Skeletal muscle satellite cell (primary cell): Measurements from ENCODE around the gene EXOSC5.
"Not testable (repeated sequence)": the region's sequence is repeated elsewhere in the genome, so short reads cannot be mapped to it uniquely, and the experiment has no call there.

Experiments used
- H3K27me3 ChIP-seq: 2 replicates; pipeline ENCODE4 v1.7.0; 2013; ENCODE audit warnings: low read length; ENCODE audit not compliant: control insufficient read depth, insufficient read depth
- H3K36me3 ChIP-seq: 2 replicates; pipeline ENCODE4 v1.7.0; 2013; ENCODE audit warnings: mild to moderate bottlenecking, control low read depth, low read length; ENCODE audit not compliant: insufficient read depth
- H3K4me1 ChIP-seq: 2 replicates; pipeline ENCODE4 v1.7.0; 2013; ENCODE audit warnings: low read length; ENCODE audit not compliant: control insufficient read depth, insufficient read depth
- H3K4me2 ChIP-seq: 2 replicates; pipeline ENCODE4 v1.7.0; 2013; ENCODE audit warnings: mild to moderate bottlenecking, low read length
- H3K4me3 ChIP-seq: 2 replicates; pipeline ENCODE4 v1.7.0; 2013; ENCODE audit warnings: low read length
- H3K9ac ChIP-seq: 2 replicates; pipeline ENCODE4 v1.7.0; 2013; ENCODE audit warnings: mild to moderate bottlenecking, low read depth, low read length, moderate library complexity
- H3K9me3 ChIP-seq: replicated peaks from 2 replicates; pipeline ENCODE4 v1.7.0; 2013; ENCODE audit warnings: mild to moderate bottlenecking, control low read depth, low read length

EXOSC5 gene

DNA sequence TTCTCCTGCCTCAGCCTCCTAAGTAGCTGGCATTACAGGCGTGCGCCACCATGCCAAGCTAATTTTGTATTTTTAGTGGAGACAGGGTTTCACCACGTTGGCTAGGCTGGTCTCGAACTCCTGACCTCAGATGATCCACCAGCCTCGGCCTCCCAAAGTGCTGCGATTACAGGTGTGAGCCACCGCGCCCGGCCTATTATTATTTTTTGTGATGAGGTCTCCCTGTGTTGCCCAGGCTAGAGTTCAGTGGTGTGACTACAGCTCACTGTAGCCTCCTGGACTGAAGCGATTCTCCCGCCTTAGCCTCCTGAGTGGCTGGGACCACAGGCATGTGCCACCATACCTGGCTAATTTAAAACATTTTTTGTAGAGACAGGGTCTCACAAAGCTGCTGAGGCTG is 38.2 kb upstream of the EXOSC5 start:
- not testable (repeated sequence) for H3K27me3 ChIP-seq, H3K9ac ChIP-seq, H3K9me3 ChIP-seq, H3K4me3 ChIP-seq, H3K4me2 ChIP-seq
- peaks cover 15% of the 10 kb centered on the region for H3K4me1 ChIP-seq
- peaks cover 11% of the 10 kb centered on the region for H3K36me3 ChIP-seq

DNA sequence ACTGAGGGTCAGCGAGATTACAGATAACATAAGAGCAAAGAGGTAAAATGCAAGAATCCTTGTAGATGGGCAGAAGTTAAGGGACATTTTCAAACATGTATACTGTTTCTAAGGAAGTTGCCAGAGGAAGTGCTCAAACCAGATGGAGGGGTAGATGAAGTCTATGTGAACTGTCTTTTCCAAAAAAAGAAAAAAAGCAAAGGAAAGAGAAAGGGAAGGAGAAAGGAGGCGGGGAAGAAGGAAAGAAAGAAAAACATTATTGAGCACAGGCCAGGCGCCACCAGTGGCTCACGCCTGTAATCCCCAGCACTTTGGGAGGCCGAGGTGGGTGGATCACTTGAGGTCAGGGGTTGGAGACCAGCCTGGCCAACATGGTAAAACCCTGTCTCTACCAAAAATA is 37.3 kb upstream of the EXOSC5 start:
- H3K36me3 ChIP-seq = peaks cover 11% of the 10 kb centered on the region
- no peak overlapping the region for H3K4me3 ChIP-seq
- no peak overlapping the region for H3K9ac ChIP-seq
- H3K4me1 ChIP-seq = peaks cover 11% of the 10 kb centered on the region
- H3K4me2 ChIP-seq = no peak overlapping the region
- H3K9me3 ChIP-seq = no peaks in the 10 kb centered on the region
- H3K27me3 ChIP-seq = no peaks in the 10 kb centered on the region

DNA sequence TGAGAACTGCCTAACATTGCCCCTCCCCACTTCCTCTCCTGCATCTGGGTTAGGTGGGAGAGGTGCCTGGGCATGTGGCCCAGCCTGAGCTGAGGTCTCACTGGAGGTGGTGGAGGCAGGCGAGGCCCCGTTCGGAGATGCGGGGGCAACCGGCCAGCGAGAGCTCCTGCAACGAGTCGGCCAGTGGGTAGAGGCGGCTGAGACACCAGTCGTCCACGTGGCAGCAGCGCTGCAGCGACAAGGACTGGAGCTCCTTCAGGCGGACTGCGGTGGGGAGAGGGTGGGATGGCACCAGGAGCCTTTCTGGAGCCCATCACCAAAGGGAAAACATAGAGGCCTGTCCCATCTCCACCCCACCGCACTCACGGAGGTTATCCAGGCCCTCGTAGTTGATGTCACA is 36.0 kb upstream of the EXOSC5 start:
- H3K4me2 ChIP-seq = no peak overlapping the region
- H3K9ac ChIP-seq = no peak overlapping the region
- H3K4me3 ChIP-seq = no peak overlapping the region
- peaks cover 5% of the 10 kb centered on the region for H3K4me1 ChIP-seq
- no peaks in the 10 kb centered on the region for H3K27me3 ChIP-seq
- H3K9me3 ChIP-seq = no peaks in the 10 kb centered on the region
- H3K36me3 ChIP-seq = peaks cover 11% of the 10 kb centered on the region

DNA sequence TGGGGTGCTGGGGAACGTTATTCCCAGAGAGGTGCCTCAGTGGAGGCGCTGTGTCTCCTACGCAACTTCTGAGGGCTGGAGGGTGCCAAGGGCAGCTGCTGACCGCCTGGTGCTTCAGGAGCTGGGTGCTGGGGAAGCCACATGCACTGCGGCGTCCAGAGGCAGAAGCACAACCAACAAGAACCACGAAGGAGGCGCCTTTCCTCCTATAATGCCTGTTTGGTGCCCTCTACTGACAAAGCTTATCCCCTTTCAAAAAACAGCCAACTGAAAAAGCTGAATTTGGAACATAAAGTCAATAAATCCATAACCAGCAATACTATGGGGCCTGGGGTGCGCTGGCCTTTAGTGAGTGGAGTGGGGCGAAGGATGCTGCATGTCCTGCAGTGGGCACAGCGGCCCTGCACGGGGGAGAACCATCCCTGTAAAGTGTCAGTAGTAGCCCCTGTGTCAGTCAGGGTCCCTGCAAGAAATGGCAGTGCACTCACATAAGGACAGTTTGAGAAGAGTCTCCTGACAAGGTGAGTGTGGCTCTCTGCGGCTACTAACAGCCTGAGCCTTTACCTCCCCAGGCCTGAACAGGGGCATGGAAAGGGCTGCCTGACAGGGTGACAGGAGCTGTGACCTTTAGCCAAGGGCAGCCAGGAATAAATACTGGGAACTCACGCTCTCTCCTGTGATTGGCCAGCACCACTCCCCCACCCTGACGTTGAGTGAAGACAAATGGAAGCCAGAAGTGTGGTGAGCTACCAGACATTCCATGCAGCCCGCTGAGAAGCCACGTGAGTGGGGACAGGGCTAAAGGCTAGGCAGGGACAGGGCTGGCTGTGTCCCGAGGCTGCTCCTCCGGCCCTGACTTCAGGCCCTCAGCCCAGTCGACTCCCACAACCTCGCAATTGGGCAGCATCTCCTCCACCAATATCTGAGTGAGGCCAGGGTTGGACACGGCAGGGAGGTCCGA is 34.5 kb upstream of the EXOSC5 start:
- Histone ChIP-seq H3K9me3 (no peaks in the 10 kb centered on the region), H3K4me2 (no peak overlapping the region), H3K36me3 (peaks cover 11% of the 10 kb centered on the region), H3K9ac (no peak overlapping the region), H3K27me3 (no peaks in the 10 kb centered on the region), H3K4me1 (peaks cover 13% of the 10 kb centered on the region), H3K4me3 (no peak overlapping the region)

DNA sequence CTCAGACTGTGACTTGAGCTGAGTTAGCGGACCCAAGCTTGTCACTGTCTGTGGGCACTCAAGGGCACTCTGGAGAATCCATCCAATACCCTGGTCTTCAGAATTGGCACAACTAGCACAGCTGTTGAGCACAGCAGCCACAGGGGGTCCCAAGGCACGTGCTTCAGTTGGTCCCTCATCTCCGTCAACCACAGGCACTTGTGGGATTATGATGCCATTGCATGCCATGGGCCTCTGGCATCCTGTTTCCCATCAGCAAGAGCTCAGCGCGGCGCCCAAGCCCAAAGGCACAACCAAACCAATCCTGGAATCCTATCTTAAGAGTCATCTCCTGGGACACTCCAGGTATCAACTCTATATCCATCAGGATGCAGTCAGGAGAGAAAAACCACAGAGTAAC is 33.8 kb upstream of the EXOSC5 start:
- Histone ChIP-seq H3K4me3 (no peak overlapping the region), H3K4me1 (peaks cover 13% of the 10 kb centered on the region), H3K36me3 (peaks cover 11% of the 10 kb centered on the region)

DNA sequence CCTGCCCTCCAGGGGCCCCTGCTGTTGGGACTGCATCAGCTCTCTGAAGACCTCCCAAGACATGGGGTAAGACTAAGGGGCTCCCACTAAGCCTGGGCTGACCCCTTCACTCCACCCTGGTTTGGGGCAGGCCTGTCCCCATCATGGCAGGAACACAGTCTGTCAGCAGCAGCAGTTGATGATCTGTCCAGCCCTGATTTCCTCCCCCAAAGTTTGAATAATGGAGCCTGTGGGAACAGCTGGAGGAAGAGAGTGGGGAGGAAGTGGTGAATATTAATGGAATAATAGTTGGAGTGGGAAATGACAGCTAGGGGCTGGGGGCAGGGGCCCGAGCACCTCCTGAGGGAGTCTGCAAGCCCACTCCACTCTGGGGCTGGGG is 31.3 kb upstream of the EXOSC5 start:
- Histone ChIP-seq H3K9ac (no peak overlapping the region), H3K4me3 (no peak overlapping the region), H3K36me3 (peaks cover 16% of the 10 kb centered on the region), H3K4me1 (peaks cover 13% of the 10 kb centered on the region), H3K9me3 (no peaks in the 10 kb centered on the region), H3K4me2 (peak overlapping the region; percentile 38), H3K27me3 (no peaks in the 10 kb centered on the region)

More for the DNA sequence above, 33.8 kb upstream of the EXOSC5 start:
- Histone ChIP-seq H3K27me3 (no peaks in the 10 kb centered on the region), H3K9ac (no peak overlapping the region), H3K4me2 (no peak overlapping the region), H3K9me3 (no peaks in the 10 kb centered on the region)

DNA sequence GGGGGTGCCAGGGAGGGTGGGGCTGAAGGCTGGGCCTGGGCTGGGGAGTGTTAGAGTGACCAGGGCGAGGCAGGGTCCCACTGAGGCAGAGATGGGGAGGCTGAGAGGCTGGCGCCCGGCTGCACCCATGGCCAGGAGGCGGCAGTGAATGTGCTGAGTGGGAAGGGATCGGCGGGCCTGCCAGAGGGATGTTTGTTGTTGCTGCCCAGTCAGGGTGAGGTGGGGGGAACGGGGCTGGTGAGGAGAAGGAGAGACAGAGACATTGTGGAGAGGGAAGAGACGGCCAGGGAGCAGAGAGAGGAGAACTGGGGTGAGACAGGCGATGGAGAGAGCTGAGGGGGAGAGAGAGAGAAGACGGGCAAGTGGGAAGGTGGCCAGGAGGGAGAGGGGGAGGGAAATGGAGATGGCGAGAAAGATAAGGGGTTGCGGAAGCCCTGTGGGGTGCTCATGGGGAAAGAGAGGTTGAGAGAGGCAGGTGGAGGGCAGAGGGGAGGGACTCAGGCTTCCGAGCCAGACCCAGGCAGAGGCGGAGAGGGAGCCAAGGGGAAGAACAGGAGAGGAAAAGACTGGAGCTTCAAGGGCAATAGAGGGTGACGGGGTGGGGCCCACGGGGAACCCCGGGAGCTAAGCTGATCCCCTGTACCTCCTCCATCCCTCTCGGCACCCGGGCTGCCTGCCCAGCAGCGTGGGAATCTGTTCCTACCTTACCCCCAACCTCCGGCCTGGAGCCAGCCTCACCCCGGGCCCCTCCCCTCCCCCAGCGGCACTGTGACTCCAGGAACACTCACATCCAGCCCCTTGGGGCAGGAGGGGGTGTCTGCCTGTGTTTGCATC is 30.7 kb upstream of the EXOSC5 start:
- no peaks in the 10 kb centered on the region for H3K27me3 ChIP-seq
- peak overlapping the region; percentile 13 for H3K9ac ChIP-seq
- H3K9me3 ChIP-seq = no peaks in the 10 kb centered on the region
- H3K36me3 ChIP-seq = peaks cover 16% of the 10 kb centered on the region
- peaks cover 13% of the 10 kb centered on the region for H3K4me1 ChIP-seq
- no peak overlapping the region for H3K4me3 ChIP-seq
- H3K4me2 ChIP-seq = peak overlapping the region; percentile 38

DNA sequence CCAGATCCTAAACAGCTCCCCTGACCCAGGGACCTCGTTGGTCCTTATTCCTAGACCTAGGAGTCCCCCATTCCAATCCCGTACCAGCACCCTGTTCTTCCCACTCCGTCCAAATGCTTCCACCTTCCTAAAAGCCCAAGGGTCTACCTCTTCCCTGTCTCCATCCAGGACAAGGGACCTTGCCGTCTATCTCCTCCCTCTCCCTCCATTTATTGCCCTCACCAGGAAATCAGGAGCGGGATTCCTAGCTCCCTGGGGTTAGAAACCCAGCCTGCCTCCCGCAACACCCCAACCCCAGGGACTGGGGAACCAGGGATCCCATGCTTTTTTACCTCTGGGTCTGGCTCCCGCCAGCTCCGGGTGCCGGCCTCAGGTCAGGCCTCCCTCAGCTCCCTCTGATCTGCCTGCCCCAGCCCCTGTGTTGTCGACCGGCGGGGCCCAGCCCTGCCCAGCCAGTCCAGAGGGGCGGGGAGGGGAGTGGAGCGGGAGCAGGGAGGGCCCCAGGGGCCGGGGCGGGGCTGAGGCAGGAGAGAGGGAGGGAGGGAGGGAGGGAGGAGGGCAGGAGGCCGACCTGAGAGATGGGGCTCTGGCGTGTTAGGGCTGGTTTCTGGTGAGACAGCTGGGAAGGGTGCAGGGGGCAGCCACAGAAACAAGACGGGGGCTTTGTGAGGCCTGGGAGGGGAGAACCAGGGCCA is 29.9 kb upstream of the EXOSC5 start, which contains the start of gene B3GNT8:
Gene B3GNT8, minus strand, starts transcription at position 423 of the 695 bp plus-strand sequence. CDS start 596 bp downstream, outside the sequence.
- Histone ChIP-seq H3K9ac (peak within 1 kb of the TSS; percentile 65), H3K9me3 (no peaks in the 10 kb centered on the region), H3K27me3 (no peaks in the 10 kb centered on the region), H3K4me3 (peak within 1 kb of the TSS; percentile 51), H3K4me2 (peak within 1 kb of the TSS; percentile 51), H3K36me3 (peaks cover 14% of the 10 kb centered on the region), H3K4me1 (peaks cover 13% of the 10 kb centered on the region)

DNA sequence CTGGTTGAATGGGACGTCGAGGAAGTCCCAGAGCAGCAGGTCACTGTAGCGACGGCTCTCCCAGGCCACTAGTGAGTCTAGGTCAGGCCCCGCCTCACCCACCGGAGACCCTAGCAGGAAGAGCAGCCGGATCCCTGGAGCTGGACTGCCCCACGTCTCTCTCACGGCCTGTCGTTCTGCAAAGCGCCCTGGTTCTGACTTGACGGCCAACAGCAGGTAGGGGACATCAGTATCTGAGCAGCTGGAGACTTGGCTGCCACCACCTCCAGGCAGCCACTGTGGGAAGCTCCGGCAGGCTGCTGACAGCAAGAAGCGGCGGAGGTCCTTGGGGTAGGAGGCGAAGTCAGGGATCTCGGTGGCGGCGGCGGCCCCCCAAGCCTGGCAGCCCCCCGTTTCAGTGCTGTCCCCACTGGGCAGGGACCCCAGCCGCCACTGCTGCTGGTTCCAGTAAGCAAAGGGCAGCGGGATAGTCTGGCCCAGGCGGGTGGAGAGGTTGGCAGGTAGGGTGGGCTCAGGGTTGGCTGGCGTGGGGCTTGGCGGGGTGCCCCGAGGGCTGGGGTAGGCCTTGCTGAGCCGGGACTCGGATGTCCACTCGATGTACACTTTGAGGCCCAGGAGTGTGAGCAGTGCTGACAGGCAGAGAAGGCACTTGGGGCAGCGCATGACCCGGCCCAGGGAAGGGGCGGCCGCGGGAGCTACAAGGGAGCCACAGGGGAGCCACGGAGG is 29.1 kb upstream of the EXOSC5 start:
- no peak overlapping the region for H3K4me3 ChIP-seq
- no peaks in the 10 kb centered on the region for H3K9me3 ChIP-seq
- H3K36me3 ChIP-seq = peaks cover 11% of the 10 kb centered on the region
- peaks cover 13% of the 10 kb centered on the region for H3K4me1 ChIP-seq
- H3K27me3 ChIP-seq = no peaks in the 10 kb centered on the region
- H3K4me2 ChIP-seq = peak overlapping the region; percentile 51
- H3K9ac ChIP-seq = peak overlapping the region; percentile 65

DNA sequence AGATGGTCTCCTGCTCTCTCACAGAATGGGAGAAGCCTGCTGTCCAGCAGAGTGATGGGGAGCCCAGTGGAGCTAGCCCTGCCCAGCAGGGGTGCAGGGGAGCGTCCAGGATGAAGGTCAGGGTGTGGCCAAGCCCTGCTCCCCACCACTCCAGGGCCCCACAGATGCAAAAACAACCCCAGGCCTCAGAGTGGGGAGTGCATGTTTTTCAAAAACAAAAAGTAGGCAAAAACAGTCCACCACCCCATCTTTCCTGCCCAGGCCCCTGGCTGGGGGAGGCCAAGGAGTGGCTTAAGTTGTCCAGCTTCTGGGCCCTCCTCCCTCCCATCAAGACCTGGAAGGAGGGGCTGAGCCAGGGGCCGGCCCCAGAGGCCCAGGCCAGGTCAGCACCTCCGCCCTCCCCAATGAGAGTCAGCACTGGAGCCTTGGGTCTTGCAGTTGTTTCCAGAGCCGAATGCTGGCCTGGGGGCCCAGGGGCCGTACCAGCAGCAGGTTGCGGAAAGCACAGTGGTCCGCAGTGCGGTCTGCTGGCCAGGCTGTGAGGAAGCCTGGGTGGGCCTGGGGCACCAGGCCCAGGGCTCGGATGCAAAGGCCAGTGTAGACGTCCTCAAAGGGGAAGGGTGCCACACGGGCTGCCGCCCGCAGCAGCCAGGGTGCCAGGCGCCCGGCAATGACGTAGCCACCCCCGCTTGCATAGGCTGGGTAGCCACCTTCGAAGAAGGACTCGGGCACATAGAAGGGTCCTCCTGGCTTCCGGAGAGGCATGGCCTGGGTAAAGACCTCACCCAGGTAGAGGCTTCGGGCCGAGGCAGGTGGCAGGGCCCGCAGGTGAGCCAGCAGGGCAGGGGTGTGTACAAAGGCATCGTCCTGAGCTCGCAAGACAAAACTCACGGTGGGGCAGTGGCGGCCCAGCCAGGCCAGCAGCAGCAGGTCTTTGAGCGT is 28.3 kb upstream of the EXOSC5 start:
- H3K9ac ChIP-seq = no peak overlapping the region

More for the DNA sequence above, 28.3 kb upstream of the EXOSC5 start:
- H3K4me2 ChIP-seq = no peak overlapping the region
- H3K4me3 ChIP-seq = no peak overlapping the region
- H3K4me1 ChIP-seq = peaks cover 13% of the 10 kb centered on the region
- no peaks in the 10 kb centered on the region for H3K9me3 ChIP-seq
- no peaks in the 10 kb centered on the region for H3K27me3 ChIP-seq
- H3K36me3 ChIP-seq = peaks cover 11% of the 10 kb centered on the region
